Measurements from ENCODE around the gene IFNA16. TPM values are rescaled to one million over a fixed set of nuclear protein-coding genes. Genes with fewer than 3 reads are reported as not detected.
"Not testable (repeated sequence)": the region's sequence is repeated elsewhere in the genome, so short reads cannot be mapped to it uniquely, and the experiment has no call there.

Gene IFNA16
- total RNA-seq, 3 donors from 2014 or later (not counting 1 experiment from before 2014, with no cell fraction given): not detected

DNA sequence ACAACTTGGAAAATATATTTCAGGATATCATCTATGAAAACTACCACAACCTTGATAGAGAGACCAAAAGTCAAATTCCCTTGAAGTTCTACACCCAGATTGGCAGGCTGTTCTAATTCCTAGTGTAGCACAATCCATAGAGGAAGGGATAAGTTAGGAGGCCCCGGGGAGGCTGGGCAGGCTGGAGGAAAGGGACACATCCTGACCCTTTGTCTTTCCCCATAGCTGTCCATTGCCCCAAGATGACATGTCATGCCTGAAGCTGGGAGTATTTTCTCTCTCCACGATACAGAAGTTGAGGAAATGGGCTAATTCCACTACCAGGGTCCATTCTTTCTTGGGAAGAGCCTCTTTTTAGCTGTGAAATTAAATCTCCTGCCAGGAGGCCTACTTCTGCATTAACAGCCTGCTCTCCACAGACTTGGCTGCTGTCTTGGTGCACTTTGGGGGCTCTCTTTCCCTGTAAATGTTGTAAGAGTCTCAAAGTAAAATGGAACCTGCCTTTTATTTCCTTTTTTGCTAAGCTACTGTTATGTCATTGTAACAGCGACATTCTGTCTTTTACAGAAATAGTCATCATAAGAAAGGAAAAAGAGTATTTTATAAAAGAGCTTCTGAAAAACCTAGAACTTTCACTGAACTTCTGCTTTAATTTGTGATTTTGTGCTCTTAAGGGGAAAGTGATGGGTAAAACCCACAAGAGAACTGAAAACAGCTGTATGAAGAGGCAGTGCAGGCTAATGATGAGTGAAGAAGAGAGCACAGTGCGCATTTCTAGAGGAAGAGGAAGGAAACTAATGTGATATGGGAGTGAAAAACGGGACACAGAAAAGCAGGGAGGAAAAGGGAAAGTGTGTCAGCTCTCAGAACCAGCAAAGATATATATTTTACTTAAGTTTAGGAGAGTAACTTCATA lies 3.4 kb downstream of the IFNA16 start:
- Mint-ChIP-seq H3K27me3 (ENCODE audit: low read depth in 2 of 2) (peaks cover 11 to 17% of the 10 kb centered on the region in 2 donors), H3K4me3 (peak overlapping the region; percentile 32)
- H3K36me3 ChIP-seq (ENCODE audit: control insufficient read depth, insufficient read depth, low read length); H3K4me1 Mint-ChIP-seq; H3K36me3 Mint-ChIP-seq; H3K9me3 ChIP-seq (ENCODE audit: control insufficient read depth, insufficient read depth, low read length); H3K27ac Mint-ChIP-seq; H3K9me3 Mint-ChIP-seq; H3K4me3 ChIP-seq (ENCODE audit: low read length); H3K27ac ChIP-seq (ENCODE audit: low read length); H3K27me3 ChIP-seq (ENCODE audit: control insufficient read depth, insufficient read depth, low read length); H3K4me1 ChIP-seq (ENCODE audit: control insufficient read depth, insufficient read depth, low read length); intact Hi-C loops (cut with micrococcal nuclease): not testable (repeated sequence)
- DNase-seq: peak in 1 of 2 donors; percentile 28
- TF ChIP-seq, protein P1, sequence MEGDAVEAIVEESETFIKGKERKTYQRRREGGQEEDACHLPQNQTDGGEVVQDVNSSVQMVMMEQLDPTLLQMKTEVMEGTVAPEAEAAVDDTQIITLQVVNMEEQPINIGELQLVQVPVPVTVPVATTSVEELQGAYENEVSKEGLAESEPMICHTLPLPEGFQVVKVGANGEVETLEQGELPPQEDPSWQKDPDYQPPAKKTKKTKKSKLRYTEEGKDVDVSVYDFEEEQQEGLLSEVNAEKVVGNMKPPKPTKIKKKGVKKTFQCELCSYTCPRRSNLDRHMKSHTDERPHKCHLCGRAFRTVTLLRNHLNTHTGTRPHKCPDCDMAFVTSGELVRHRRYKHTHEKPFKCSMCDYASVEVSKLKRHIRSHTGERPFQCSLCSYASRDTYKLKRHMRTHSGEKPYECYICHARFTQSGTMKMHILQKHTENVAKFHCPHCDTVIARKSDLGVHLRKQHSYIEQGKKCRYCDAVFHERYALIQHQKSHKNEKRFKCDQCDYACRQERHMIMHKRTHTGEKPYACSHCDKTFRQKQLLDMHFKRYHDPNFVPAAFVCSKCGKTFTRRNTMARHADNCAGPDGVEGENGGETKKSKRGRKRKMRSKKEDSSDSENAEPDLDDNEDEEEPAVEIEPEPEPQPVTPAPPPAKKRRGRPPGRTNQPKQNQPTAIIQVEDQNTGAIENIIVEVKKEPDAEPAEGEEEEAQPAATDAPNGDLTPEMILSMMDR (IDR thresholded peaks at IDR 0.05): peak; percentile 35
- ATAC-seq: peak; percentile 34 to 56 (median 44)
- WGBS (ENCODE audit: insufficient coverage): 38% methylated on average over 2 of the region's 5 CpGs

DNA sequence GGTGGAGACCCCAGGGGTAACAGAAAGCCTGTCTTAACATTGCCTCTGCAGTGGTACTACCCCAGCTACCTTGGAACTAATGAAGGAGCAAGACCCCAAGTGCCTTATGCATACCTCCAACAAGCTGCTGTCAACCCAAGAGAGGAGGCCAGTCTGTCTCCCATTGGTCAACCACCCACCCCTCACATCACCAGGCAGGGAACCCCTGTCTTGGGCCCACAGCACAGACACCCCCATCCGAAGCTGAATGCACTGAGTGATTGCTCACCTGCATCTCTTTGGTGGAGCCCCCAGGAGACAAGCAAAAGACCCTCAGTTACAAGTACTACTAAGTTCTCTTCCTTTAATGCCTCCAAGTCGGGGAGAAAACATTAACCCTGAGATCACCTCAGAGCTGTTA lies 5.0 kb downstream of the IFNA16 start:
- H3K9me3 ChIP-seq (ENCODE audit: control insufficient read depth, insufficient read depth, low read length); H3K36me3 Mint-ChIP-seq; H3K4me3 Mint-ChIP-seq; intact Hi-C loops (cut with micrococcal nuclease); H3K36me3 ChIP-seq (ENCODE audit: control insufficient read depth, insufficient read depth, low read length); H3K4me1 ChIP-seq (ENCODE audit: control insufficient read depth, insufficient read depth, low read length); H3K4me1 Mint-ChIP-seq; ATAC-seq; H3K9me3 Mint-ChIP-seq; H3K27ac Mint-ChIP-seq; H3K27ac ChIP-seq (ENCODE audit: low read length); DNase-seq; H3K4me3 ChIP-seq (ENCODE audit: low read length); H3K27me3 ChIP-seq (ENCODE audit: control insufficient read depth, insufficient read depth, low read length): not testable (repeated sequence)
- WGBS (ENCODE audit: insufficient coverage): 83% methylated on average over 2 of the region's 2 CpGs
- H3K27me3 Mint-ChIP-seq (ENCODE audit: low read depth in 2 of 2): peaks cover 11 to 13% of the 10 kb centered on the region in 2 donors

DNA sequence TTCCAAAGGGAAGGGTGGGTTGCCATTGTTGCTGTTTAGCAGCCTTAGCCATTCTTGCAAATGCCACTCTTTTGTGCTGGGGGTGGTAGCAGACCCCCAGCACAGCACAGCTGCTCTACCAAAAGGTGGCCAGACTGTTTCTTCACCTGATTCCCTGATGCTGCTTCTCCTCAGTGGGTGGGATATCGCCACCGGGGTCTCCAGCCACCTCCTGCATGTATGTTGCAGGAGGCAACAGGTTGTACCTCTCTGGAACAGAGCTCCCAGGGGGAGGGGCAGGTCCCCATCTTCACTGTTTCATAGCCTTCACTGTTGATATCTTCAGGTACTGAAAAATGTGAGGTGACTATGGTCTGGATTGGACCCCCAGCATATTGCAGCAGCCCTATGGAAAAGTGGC lies 6.3 kb downstream of the IFNA16 start:
- ATAC-seq; H3K27ac Mint-ChIP-seq; intact Hi-C loops (cut with micrococcal nuclease): not testable (repeated sequence)

DNA sequence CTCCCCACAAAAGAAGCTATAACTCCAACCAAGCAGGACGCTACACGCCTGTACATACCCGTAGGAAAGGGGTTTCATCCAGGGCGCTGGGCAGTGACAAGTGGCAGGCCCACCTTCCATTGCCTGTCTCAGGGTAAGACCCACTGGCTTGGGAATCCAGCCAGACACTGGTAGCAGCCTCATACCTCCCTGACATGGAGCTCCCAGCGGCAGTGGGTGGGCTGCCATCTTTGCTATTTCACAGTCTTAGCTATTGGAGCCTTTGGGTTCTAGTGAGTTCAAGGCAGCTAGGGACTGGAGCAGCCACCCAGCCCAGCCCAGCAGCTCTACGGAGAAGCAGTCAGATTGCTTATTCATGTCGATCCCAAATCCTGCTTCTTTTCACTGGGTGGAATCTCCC lies 6.8 kb downstream of the IFNA16 start:
- Mint-ChIP-seq H3K9me3 (no peaks in the 10 kb centered on the region), H3K27ac (no peak overlapping the region), H3K36me3 (no peaks in the 10 kb centered on the region), H3K4me3 (no peak overlapping the region), H3K4me1 (peaks cover 3 to 5% of the 10 kb centered on the region in 2 donors), H3K27me3 (ENCODE audit: low read depth in 2 of 2) (peaks cover 12% of the 10 kb centered on the region in 2 donors)
- Histone ChIP-seq H3K4me1 (ENCODE audit: control insufficient read depth, insufficient read depth, low read length) (no peaks in the 10 kb centered on the region), H3K9me3 (ENCODE audit: control insufficient read depth, insufficient read depth, low read length) (no peaks in the 10 kb centered on the region), H3K4me3 (ENCODE audit: low read length) (no peak overlapping the region), H3K27ac (ENCODE audit: low read length) (no peak overlapping the region), H3K36me3 (ENCODE audit: control insufficient read depth, insufficient read depth, low read length) (no peaks in the 10 kb centered on the region), H3K27me3 (ENCODE audit: control insufficient read depth, insufficient read depth, low read length) (no peaks in the 10 kb centered on the region)
- TF ChIP-seq, protein P1 (IDR thresholded peaks at IDR 0.05): no peak
- ATAC-seq (no peak), DNase-seq (no peak)
- 89% methylated on average over 7 of the region's 7 CpGs for WGBS (ENCODE audit: insufficient coverage)
- intact Hi-C loops (cut with micrococcal nuclease): no loop called here

More for the DNA sequence above, 6.3 kb downstream of the IFNA16 start:
- not testable (repeated sequence) for H3K4me3 Mint-ChIP-seq; H3K4me1 ChIP-seq (ENCODE audit: control insufficient read depth, insufficient read depth, low read length); H3K36me3 Mint-ChIP-seq; H3K27me3 ChIP-seq (ENCODE audit: control insufficient read depth, insufficient read depth, low read length); H3K9me3 Mint-ChIP-seq; H3K4me3 ChIP-seq (ENCODE audit: low read length); H3K4me1 Mint-ChIP-seq; H3K36me3 ChIP-seq (ENCODE audit: control insufficient read depth, insufficient read depth, low read length); H3K9me3 ChIP-seq (ENCODE audit: control insufficient read depth, insufficient read depth, low read length); H3K27ac ChIP-seq (ENCODE audit: low read length); DNase-seq
- 100% methylated on average over 2 of the region's 2 CpGs for WGBS (ENCODE audit: insufficient coverage)
- H3K27me3 Mint-ChIP-seq (ENCODE audit: low read depth in 2 of 2): peaks cover 11 to 12% of the 10 kb centered on the region in 2 donors

DNA sequence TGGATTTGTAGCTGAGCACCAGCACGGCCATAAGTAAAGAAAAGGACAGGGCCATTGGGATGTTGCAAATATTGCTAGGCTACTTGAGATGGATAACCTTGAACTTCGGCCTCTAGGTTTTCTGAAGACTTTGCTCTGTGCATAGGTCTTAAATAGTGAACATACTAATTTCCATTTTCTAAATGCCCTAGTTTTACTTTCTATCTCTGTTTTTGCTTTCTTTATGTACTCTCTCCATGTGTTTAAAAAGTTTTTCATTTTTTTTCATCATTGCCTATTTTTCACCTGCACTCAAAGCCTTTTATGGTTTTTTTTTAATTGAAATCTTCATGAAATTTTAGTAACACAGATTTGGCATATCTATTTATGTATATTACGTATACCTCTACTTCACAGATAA lies 10.1 kb downstream of the IFNA16 start, which contains the start of gene IFNA10:
IFNA10 (minus strand) TSS at position 101 of the 400 bp plus-strand sequence; CDS start at position 55, 46 bp downstream.
- H3K36me3 Mint-ChIP-seq; H3K27me3 ChIP-seq (ENCODE audit: control insufficient read depth, insufficient read depth, low read length); H3K9me3 ChIP-seq (ENCODE audit: control insufficient read depth, insufficient read depth, low read length); intact Hi-C loops (cut with micrococcal nuclease); H3K27ac ChIP-seq (ENCODE audit: low read length); H3K4me1 Mint-ChIP-seq; H3K4me3 ChIP-seq (ENCODE audit: low read length); H3K9me3 Mint-ChIP-seq; ATAC-seq; H3K36me3 ChIP-seq (ENCODE audit: control insufficient read depth, insufficient read depth, low read length); DNase-seq; H3K4me1 ChIP-seq (ENCODE audit: control insufficient read depth, insufficient read depth, low read length); H3K4me3 Mint-ChIP-seq; H3K27ac Mint-ChIP-seq: not testable (repeated sequence)
- H3K27me3 Mint-ChIP-seq (ENCODE audit: low read depth in 2 of 2): peaks cover 12 to 16% of the 10 kb centered on the region in 2 donors
- WGBS (ENCODE audit: insufficient coverage): 80% methylated on average over 1 of the region's 3 CpGs

Measured in natural killer cell (primary cell).